Globus pallidus (tissue), 1 donor: Measurements from ENCODE around the gene ANKRD13B.

ENCODE experiments used
- DNase-seq: peaks from one replicate; pipeline ENCODE4 v3.0.0-alpha.2; 2015; ENCODE audit warnings: low spot score

ANKRD13B gene

GRCh38 chr17:29568331-29569244 lies 24.3 kb upstream of the ANKRD13B start, which contains the start of gene TP53I13:
TSS of gene TP53I13 (plus strand) at chr17:29568701. CDS start at chr17:29568759, 58 bp downstream.
- peak; percentile 76 for DNase-seq

GRCh38 chr17:29569245-29569950 lies 23.5 kb upstream of the ANKRD13B start:
- no peak for DNase-seq

- peak; percentile 7 for DNase-seq
These were observed 22.4 kb upstream of the ANKRD13B start for GRCh38 chr17:29570521-29570920.

GRCh38 chr17:29571486-29571882 lies 21.4 kb upstream of the ANKRD13B start:
- DNase-seq = no peak

- no peak for DNase-seq
These were observed 20.9 kb upstream of the ANKRD13B start for GRCh38 chr17:29571883-29572681.

GRCh38 chr17:29572691-29573557 lies 20.0 kb upstream of the ANKRD13B start:
- peak; percentile 50 for DNase-seq

GRCh38 chr17:29573558-29573869 lies 19.4 kb upstream of the ANKRD13B start:
- peak; percentile 4 for DNase-seq

- DNase-seq = peak; percentile 4
These were observed 18.8 kb upstream of the ANKRD13B start for GRCh38 chr17:29573871-29574731.

- DNase-seq = no peak
These were observed 18.0 kb upstream of the ANKRD13B start for GRCh38 chr17:29574732-29575510.

GRCh38 chr17:29575511-29576213 lies 17.3 kb upstream of the ANKRD13B start:
- DNase-seq = no peak

- DNase-seq = no peak
These were observed 16.5 kb upstream of the ANKRD13B start for GRCh38 chr17:29576214-29577000.

GRCh38 chr17:29577001-29577370 lies 15.9 kb upstream of the ANKRD13B start:
- no peak for DNase-seq

- peak; percentile 77 for DNase-seq
These were observed 15.3 kb upstream of the ANKRD13B start for GRCh38 chr17:29577385-29578211.

- DNase-seq = peak; percentile 3
These were observed 14.1 kb upstream of the ANKRD13B start for GRCh38 chr17:29578626-29579485.

GRCh38 chr17:29579866-29580771 lies 12.8 kb upstream of the ANKRD13B start:
- DNase-seq = peak; percentile 87
